Measurements from ENCODE around the gene DMPK.

The DMPK gene

DNA sequence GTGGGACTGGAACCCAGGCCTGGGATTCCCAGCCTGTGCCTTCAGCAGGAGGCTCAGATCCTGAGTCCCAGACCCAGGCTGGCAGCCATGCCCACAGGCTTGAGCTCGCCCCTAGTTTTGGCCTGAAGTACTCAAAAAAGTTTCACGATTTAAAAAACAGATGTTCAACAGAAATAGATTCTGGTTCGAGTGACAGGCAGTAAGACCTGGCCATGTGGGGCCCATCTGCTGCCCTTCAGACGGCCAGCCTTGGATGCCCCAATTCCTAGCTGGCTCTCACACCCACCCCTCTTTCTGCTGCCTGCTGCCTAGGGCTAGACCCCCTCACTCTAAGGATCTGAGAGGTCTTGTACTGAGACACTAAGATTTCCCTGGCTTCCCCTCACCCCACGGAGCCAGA is 2.8 kb upstream of the DMPK start:
- H3K23ac ChIP-seq (ENCODE audit: low read length) = no peak overlapping the region
- H4K91ac ChIP-seq (ENCODE audit: low read depth, low read length) = no peak overlapping the region
- no peak overlapping the region for H2BK120ac ChIP-seq (ENCODE audit: insufficient read depth, low read length, poor library complexity)
- no peak overlapping the region for H3K4me3 ChIP-seq (ENCODE audit: low read depth, low read length)
- no peak overlapping the region for H3K27ac ChIP-seq (ENCODE audit: low read depth, low read length)
- H4K12ac ChIP-seq (ENCODE audit: low read depth, low read length) = no peak overlapping the region
- peaks cover 48% of the 10 kb centered on the region in 2 experiments for H3K36me3 ChIP-seq (ENCODE audit: control insufficient read depth in 1 of 2, insufficient read depth in 2 of 2, low read length in 2 of 2)
- no peak overlapping the region for H2BK5ac ChIP-seq (ENCODE audit: low read depth, low read length, poor library complexity)
- no peak overlapping the region for H3K4ac ChIP-seq (ENCODE audit: low read depth, low read length)
- H2AK5ac ChIP-seq (ENCODE audit: low read length) = no peak overlapping the region
- DNase-seq = no peak
- H3K9ac ChIP-seq (ENCODE audit: low read length) = no peak overlapping the region
- H4K8ac ChIP-seq (ENCODE audit: low read depth, low read length) = no peak overlapping the region
- no peak overlapping the region for H2BK12ac ChIP-seq (ENCODE audit: low read length)
- no peak overlapping the region for H3K14ac ChIP-seq (ENCODE audit: low read length)
- no peak overlapping the region for H3K4me2 ChIP-seq (ENCODE audit: low read length)
- H3K18ac ChIP-seq (ENCODE audit: low read length) = no peak overlapping the region
- peaks cover 22 to 24% of the 10 kb centered on the region in 2 experiments for H3K4me1 ChIP-seq (ENCODE audit: control insufficient read depth in 1 of 2, insufficient read depth in 2 of 2, low read length in 2 of 2)
- H3K27me3 ChIP-seq (ENCODE audit: insufficient read depth, low read length) = no peaks in the 10 kb centered on the region
- no peaks in the 10 kb centered on the region for H3K79me2 ChIP-seq (ENCODE audit: control insufficient read depth, insufficient read depth, low read length, poor library complexity)
- WGBS (ENCODE audit: extremely low coverage, insufficient coverage, insufficient read length) = no CpG with 5 or more reads among the region's 5 CpGs
- H3K9me3 ChIP-seq (ENCODE audit: insufficient read depth, low read depth, low read length) = no peaks in the 10 kb centered on the region
- no peak overlapping the region for H2AFZ ChIP-seq (ENCODE audit: insufficient read depth, low read length, poor library complexity)
- H3K79me1 ChIP-seq (ENCODE audit: low read length) = peaks cover 8% of the 10 kb centered on the region

DNA sequence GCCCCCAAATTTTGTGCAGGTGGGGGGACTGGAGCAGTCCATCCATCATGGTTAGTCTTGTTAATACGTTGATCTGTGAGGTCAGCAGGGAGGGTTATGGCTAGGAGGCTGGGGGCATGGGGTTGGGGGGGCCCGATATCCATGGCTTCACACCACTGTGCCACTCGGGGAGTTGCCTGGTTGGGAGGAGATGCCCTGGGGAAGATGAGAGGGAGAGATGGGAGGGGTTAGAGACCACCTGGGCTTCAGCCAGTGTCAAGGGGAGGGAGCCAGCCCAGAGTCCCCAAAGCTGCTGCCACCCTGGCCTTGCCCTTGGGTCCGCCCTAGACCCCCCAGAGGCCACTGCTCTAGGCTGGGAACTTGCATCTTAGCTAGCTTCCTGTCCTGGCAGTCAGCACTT is 1.8 kb upstream of the DMPK start:
- Histone ChIP-seq H3K27me3 (ENCODE audit: insufficient read depth, low read length) (no peaks in the 10 kb centered on the region), H3K4me2 (ENCODE audit: low read length) (no peak overlapping the region), H3K79me1 (ENCODE audit: low read length) (peaks cover 8% of the 10 kb centered on the region), H3K23ac (ENCODE audit: low read length) (no peak overlapping the region), H3K18ac (ENCODE audit: low read length) (no peak overlapping the region), H3K4me3 (ENCODE audit: low read depth, low read length) (no peak overlapping the region), H3K36me3 (ENCODE audit: control insufficient read depth in 1 of 2, insufficient read depth in 2 of 2, low read length in 2 of 2) (peaks cover 43% of the 10 kb centered on the region in 2 experiments), H4K91ac (ENCODE audit: low read depth, low read length) (no peak overlapping the region), H4K8ac (ENCODE audit: low read depth, low read length) (no peak overlapping the region), H2AFZ (ENCODE audit: insufficient read depth, low read length, poor library complexity) (no peak overlapping the region), H3K27ac (ENCODE audit: low read depth, low read length) (no peak overlapping the region), H2BK12ac (ENCODE audit: low read length) (no peak overlapping the region), H3K9ac (ENCODE audit: low read length) (no peak overlapping the region), H3K14ac (ENCODE audit: low read length) (no peak overlapping the region), H2BK120ac (ENCODE audit: insufficient read depth, low read length, poor library complexity) (no peak overlapping the region), H3K4me1 (ENCODE audit: control insufficient read depth in 1 of 2, insufficient read depth in 2 of 2, low read length in 2 of 2) (peaks cover 27 to 33% of the 10 kb centered on the region in 2 experiments), H2BK5ac (ENCODE audit: low read depth, low read length, poor library complexity) (no peak overlapping the region), H4K12ac (ENCODE audit: low read depth, low read length) (no peak overlapping the region), H2AK5ac (ENCODE audit: low read length) (no peak overlapping the region), H3K79me2 (ENCODE audit: control insufficient read depth, insufficient read depth, low read length, poor library complexity) (no peaks in the 10 kb centered on the region), H3K9me3 (ENCODE audit: insufficient read depth, low read depth, low read length) (no peaks in the 10 kb centered on the region), H3K4ac (ENCODE audit: low read depth, low read length) (no peak overlapping the region)
- no CpG with 5 or more reads among the region's 4 CpGs for WGBS (ENCODE audit: extremely low coverage, insufficient coverage, insufficient read length)
- no peak for DNase-seq

DNA sequence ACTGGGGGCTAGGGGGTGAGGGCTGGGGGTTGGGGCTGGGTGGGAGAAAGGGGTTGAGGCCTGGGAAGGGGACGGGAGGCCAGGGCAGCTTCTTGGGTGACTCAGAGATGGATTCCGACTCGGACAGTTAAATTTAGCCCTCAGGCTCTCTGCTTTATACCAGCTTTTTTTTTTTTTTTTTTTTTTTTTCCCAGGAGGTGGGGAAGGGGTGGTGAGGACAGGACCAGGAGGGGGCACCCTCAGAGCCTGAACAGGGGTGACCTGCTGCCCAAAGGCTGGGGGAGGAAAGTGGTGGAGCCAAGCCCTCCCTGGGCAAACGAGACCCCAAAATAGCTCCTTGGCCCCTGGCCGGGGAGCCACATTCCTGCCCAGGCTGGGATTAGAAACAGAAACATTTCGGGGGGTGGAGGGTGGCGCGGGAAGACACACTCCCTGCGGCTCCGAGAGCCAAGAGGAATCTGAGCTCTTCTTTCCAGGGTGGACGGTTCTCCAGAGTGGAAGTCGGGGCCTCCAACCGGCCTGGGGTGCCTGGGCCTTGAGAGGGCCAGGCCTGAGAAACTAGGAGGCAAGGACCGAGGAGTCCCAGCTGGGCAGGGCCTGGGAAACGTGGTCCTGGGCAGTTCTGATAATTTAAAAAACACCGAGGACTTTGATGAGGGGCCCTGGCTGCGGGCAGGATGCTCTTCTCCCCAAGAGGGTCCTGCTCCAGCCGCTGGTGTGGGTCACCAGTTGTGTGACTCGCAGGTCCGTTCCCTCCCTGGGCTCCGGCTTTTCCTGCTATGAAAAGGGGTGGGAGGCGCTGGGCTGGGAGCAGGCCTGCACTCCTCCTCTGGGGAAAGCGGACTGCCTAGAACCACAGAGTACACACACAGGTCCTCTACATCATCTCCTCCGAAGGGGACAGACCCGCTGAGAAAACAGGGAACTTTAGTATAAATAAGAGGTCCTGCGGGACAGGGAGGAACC is 813 bp upstream of the DMPK start:
- Histone ChIP-seq H2AFZ (ENCODE audit: insufficient read depth, low read length, poor library complexity) (no peak overlapping the region), H3K27ac (ENCODE audit: low read depth, low read length) (peak overlapping the region; percentile 63), H2BK12ac (ENCODE audit: low read length) (peak overlapping the region; percentile 10), H2BK5ac (ENCODE audit: low read depth, low read length, poor library complexity) (peak overlapping the region; percentile 43), H4K8ac (ENCODE audit: low read depth, low read length) (peak overlapping the region; percentile 51), H3K79me2 (ENCODE audit: control insufficient read depth, insufficient read depth, low read length, poor library complexity) (no peaks in the 10 kb centered on the region), H3K4me3 (ENCODE audit: low read depth, low read length) (no peak overlapping the region), H3K4me2 (ENCODE audit: low read length) (peak overlapping the region; percentile 53), H4K12ac (ENCODE audit: low read depth, low read length) (peak overlapping the region; percentile 26), H2BK120ac (ENCODE audit: insufficient read depth, low read length, poor library complexity) (peak overlapping the region; percentile 39), H4K91ac (ENCODE audit: low read depth, low read length) (no peak overlapping the region), H3K18ac (ENCODE audit: low read length) (peak overlapping the region; percentile 47), H3K4me1 (ENCODE audit: control insufficient read depth in 1 of 2, insufficient read depth in 2 of 2, low read length in 2 of 2) (peaks cover 27 to 33% of the 10 kb centered on the region in 2 experiments), H3K9me3 (ENCODE audit: insufficient read depth, low read depth, low read length) (no peaks in the 10 kb centered on the region), H3K23ac (ENCODE audit: low read length) (no peak overlapping the region), H3K36me3 (ENCODE audit: control insufficient read depth in 1 of 2, insufficient read depth in 2 of 2, low read length in 2 of 2) (peaks cover 37 to 39% of the 10 kb centered on the region in 2 experiments), H3K27me3 (ENCODE audit: insufficient read depth, low read length) (no peaks in the 10 kb centered on the region), H2AK5ac (ENCODE audit: low read length) (peak overlapping the region; percentile 25), H3K79me1 (ENCODE audit: low read length) (peaks cover 8% of the 10 kb centered on the region), H3K9ac (ENCODE audit: low read length) (no peak overlapping the region), H3K4ac (ENCODE audit: low read depth, low read length) (no peak overlapping the region), H3K14ac (ENCODE audit: low read length) (peak overlapping the region; percentile 34)
- no CpG with 5 or more reads among the region's 26 CpGs for WGBS (ENCODE audit: extremely low coverage, insufficient coverage, insufficient read length)
- DNase-seq = peak in 1 of 2 donors; percentile 44

DNA sequence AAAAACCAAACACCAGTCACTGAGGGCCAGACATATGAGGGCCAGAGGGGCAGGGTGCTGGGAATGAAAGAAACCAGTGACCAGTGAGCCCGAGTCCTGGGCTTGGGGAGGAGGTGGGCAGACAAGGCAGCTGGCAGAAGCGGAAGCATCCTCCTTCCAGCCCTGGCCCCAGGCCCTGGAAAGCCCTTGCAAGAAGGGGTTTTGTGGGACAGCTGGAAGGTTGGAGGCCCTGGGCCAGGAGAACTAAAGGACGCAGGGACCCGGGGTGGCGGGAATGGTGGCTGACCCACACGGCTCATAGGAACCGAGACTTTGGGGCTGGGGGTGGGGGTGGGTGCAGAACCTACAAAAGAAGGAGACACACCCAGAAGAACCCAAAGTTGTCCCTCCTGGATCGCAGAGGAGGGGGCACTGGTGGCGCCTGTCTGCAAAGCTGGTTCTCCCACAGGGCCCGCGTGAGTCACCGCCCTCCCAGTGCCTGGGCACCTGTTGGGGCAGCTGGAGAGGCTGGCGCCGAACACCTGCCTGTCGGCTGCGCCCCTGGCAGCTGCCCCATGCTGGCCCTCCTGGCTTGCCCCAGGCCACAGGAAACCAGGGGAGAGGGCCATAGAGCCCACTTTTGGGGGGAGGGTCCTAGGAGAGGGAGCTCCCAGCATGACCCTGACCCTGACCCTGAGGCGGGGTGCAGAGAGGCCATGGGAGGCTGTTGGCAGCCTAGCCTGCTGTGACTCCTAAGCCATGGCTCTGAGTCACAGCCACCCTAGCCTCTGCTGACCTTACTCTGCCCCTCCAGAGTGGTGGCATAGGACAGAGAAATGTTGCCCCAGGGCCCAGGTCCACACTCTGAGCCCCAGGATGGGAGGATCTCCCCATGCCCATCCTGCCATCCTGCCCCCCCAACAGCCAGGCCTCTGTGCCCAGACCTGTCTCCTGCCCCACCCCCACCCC is 802 bp downstream of the DMPK start:
- no peak overlapping the region for H2AK5ac ChIP-seq (ENCODE audit: low read length)
- no peak overlapping the region for H3K4me3 ChIP-seq (ENCODE audit: low read depth, low read length)
- H3K27me3 ChIP-seq (ENCODE audit: insufficient read depth, low read length) = no peaks in the 10 kb centered on the region
- H2BK5ac ChIP-seq (ENCODE audit: low read depth, low read length, poor library complexity) = no peak overlapping the region
- H3K4me2 ChIP-seq (ENCODE audit: low read length) = no peak overlapping the region
- H3K79me1 ChIP-seq (ENCODE audit: low read length) = peaks cover 8% of the 10 kb centered on the region
- H2BK120ac ChIP-seq (ENCODE audit: insufficient read depth, low read length, poor library complexity) = no peak overlapping the region
- H3K36me3 ChIP-seq (ENCODE audit: control insufficient read depth in 1 of 2, insufficient read depth in 2 of 2, low read length in 2 of 2) = peaks cover 40 to 44% of the 10 kb centered on the region in 2 experiments
- H2AFZ ChIP-seq (ENCODE audit: insufficient read depth, low read length, poor library complexity) = no peak overlapping the region
- no peak overlapping the region for H4K12ac ChIP-seq (ENCODE audit: low read depth, low read length)
- H3K27ac ChIP-seq (ENCODE audit: low read depth, low read length) = no peak overlapping the region
- H4K91ac ChIP-seq (ENCODE audit: low read depth, low read length) = no peak overlapping the region
- peaks cover 27 to 33% of the 10 kb centered on the region in 2 experiments for H3K4me1 ChIP-seq (ENCODE audit: control insufficient read depth in 1 of 2, insufficient read depth in 2 of 2, low read length in 2 of 2)
- DNase-seq = peak in 1 of 2 donors; percentile 31
- H3K9me3 ChIP-seq (ENCODE audit: insufficient read depth, low read depth, low read length) = no peaks in the 10 kb centered on the region
- H2BK12ac ChIP-seq (ENCODE audit: low read length) = no peak overlapping the region
- H3K14ac ChIP-seq (ENCODE audit: low read length) = no peak overlapping the region
- H4K8ac ChIP-seq (ENCODE audit: low read depth, low read length) = no peak overlapping the region
- no peak overlapping the region for H3K18ac ChIP-seq (ENCODE audit: low read length)
- H3K9ac ChIP-seq (ENCODE audit: low read length) = no peak overlapping the region
- WGBS (ENCODE audit: extremely low coverage, insufficient coverage, insufficient read length) = no CpG with 5 or more reads among the region's 17 CpGs
- H3K23ac ChIP-seq (ENCODE audit: low read length) = no peak overlapping the region
- H3K4ac ChIP-seq (ENCODE audit: low read depth, low read length) = no peak overlapping the region
- H3K79me2 ChIP-seq (ENCODE audit: control insufficient read depth, insufficient read depth, low read length, poor library complexity) = no peaks in the 10 kb centered on the region
